Fibroblast of lung (primary cell): ENCODE results near the gene GTPBP1. TPM values are rescaled to one million over a fixed set of nuclear protein-coding genes. Genes with fewer than 3 reads are reported as not detected.

Source experiments
- DNase-seq, 2 donors: peaks; one replicate each; pipeline versions ENCODE4 v3.0.0 to v3.0.0-alpha.2; 2010; ENCODE audit warnings: low read depth in 2 of 2
- H2AFZ ChIP-seq: 2 replicates; pipeline ENCODE4 v1.5.1; 2012; ENCODE audit warnings: low read length, control low read depth, inconsistent platforms
- H3K27ac ChIP-seq: 2 replicates; pipeline ENCODE4 v1.5.1; 2011; ENCODE audit warnings: low read length, control low read depth; ENCODE audit not compliant: insufficient read depth
- H3K27me3 ChIP-seq: 2 replicates; pipeline ENCODE4 v1.5.1; 2011; ENCODE audit warnings: mild to moderate bottlenecking, low read length; ENCODE audit not compliant: control insufficient read depth, insufficient read depth
- H3K36me3 ChIP-seq: 2 replicates; pipeline ENCODE4 v1.5.1; 2011; ENCODE audit warnings: low read length; ENCODE audit not compliant: control insufficient read depth, insufficient read depth
- H3K4me1 ChIP-seq: 2 replicates; pipeline ENCODE4 v1.5.1; 2011; ENCODE audit warnings: low read length; ENCODE audit not compliant: control insufficient read depth, insufficient read depth; ENCODE audit errors: extremely low read depth
- H3K4me2 ChIP-seq: 2 replicates; pipeline ENCODE4 v1.5.1; 2011; ENCODE audit warnings: low read length, control low read depth; ENCODE audit not compliant: insufficient read depth; ENCODE audit errors: extremely low read depth
- H3K4me3 ChIP-seq, 4 experiments: fragments of 200-600 bp in 1 of 4; sonication (generic) in 1 of 4; replicated peaks in 1 of 4; 2 replicates each; pipeline ENCODE4 v1.5.1; 2011 to 2016; ENCODE audit warnings: low read length in 4 of 4, low read depth in 3 of 4, mild to moderate bottlenecking in 3 of 4, control low read depth in 2 of 4, inconsistent platforms in 1 of 4, mixed read lengths in 1 of 4; ENCODE audit not compliant: insufficient read depth in 1 of 4; ENCODE audit errors: control extremely low read depth in 1 of 4
- H3K79me2 ChIP-seq: 2 replicates; pipeline ENCODE4 v1.5.1; 2012; ENCODE audit warnings: mild to moderate bottlenecking, low read length, inconsistent platforms; ENCODE audit not compliant: control insufficient read depth, insufficient read depth
- H3K9ac ChIP-seq: 2 replicates; pipeline ENCODE4 v1.5.1; 2011; ENCODE audit warnings: mild to moderate bottlenecking, low read length, control low read depth; ENCODE audit not compliant: insufficient read depth
- H3K9me3 ChIP-seq: 2 replicates; pipeline ENCODE4 v1.5.1; 2012; ENCODE audit warnings: low read depth, low read length; ENCODE audit not compliant: control insufficient read depth, insufficient read depth
- H4K20me1 ChIP-seq: 2 replicates; pipeline ENCODE4 v1.5.1; 2011; ENCODE audit warnings: low read length; ENCODE audit not compliant: control insufficient read depth, insufficient read depth; ENCODE audit errors: extremely low read depth
- EZH2 ChIP-seq: IDR thresholded peaks from 2 replicates; pipeline ENCODE4 v1.5.1; 2012; ENCODE audit warnings: low read length, control low read depth, mild to moderate bottlenecking; ENCODE audit errors: missing control alignments
- polyA plus RNA-seq, 2 donors: library from polyadenylated mRNA; depleted of rRNA in 1 of 2; stranded (reverse) in 1 of 2; unstranded in 1 of 2; fragments of >200 nt; gene quantifications; 2 replicates each; pipeline ENCODE4 v1.2.1, GENCODE V29; 2011 to 2012; ENCODE audit warnings: missing spikeins in 1 of 2
- total RNA-seq: library from RNA; depleted of rRNA; stranded (reverse); fragments of >200 nt; gene quantifications from 2 replicates; pipeline ENCODE4 v1.2.1, GENCODE V29; 2014
- TF ChIP-seq, protein P1 (sequence below), 2 donors: IDR thresholded peaks in 1 of 2; conservative IDR thresholded peaks in 1 of 2; 1 replicate in 1 of 2; 2 replicates in 1 of 2; pipeline ENCODE4 v1.5.1; 2011 to 2012; ENCODE audit warnings: low read length in 2 of 2, control low read depth in 1 of 2, inconsistent platforms in 1 of 2, low read depth in 1 of 2, mild to moderate bottlenecking in 1 of 2

GTPBP1 gene
- total and polyA plus RNA-seq, 2 donors (not counting 1 experiment from before 2014, with no cell fraction given), result 20.6 to 23.1 TPM

DNA sequence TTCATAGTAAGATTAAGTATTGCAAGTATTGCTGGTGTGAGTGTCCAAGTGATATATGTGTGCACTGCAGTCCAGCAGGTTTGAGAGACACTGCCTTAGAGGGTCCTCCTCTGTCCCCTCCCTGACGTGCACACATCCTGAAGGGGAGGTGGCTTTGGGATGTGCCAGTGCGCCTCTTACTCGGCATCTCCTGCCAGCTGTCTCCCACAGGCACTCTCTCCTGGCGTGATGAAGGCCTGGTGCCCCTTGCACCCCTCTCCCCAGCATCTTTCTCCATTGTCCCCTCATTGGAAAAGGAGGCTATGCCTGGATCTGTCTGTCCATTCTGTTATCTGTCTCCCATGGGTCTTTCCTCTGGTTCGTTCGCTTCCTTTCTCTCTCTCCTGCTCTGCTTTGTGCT lies 24.2 kb downstream of the GTPBP1 start:
- Histone ChIP-seq H3K4me3 (no peak overlapping the region), H3K36me3 (peaks cover 47% of the 10 kb centered on the region), H3K27me3 (no peaks in the 10 kb centered on the region), H3K9ac (no peak overlapping the region), H2AFZ (no peak overlapping the region), H4K20me1 (no peaks in the 10 kb centered on the region), H3K27ac (no peak overlapping the region), H3K4me1 (peaks cover 7% of the 10 kb centered on the region), H3K79me2 (no peaks in the 10 kb centered on the region), H3K4me2 (no peak overlapping the region), H3K9me3 (no peaks in the 10 kb centered on the region)
- DNase-seq, result no peak
- TF ChIP-seq, protein P1, sequence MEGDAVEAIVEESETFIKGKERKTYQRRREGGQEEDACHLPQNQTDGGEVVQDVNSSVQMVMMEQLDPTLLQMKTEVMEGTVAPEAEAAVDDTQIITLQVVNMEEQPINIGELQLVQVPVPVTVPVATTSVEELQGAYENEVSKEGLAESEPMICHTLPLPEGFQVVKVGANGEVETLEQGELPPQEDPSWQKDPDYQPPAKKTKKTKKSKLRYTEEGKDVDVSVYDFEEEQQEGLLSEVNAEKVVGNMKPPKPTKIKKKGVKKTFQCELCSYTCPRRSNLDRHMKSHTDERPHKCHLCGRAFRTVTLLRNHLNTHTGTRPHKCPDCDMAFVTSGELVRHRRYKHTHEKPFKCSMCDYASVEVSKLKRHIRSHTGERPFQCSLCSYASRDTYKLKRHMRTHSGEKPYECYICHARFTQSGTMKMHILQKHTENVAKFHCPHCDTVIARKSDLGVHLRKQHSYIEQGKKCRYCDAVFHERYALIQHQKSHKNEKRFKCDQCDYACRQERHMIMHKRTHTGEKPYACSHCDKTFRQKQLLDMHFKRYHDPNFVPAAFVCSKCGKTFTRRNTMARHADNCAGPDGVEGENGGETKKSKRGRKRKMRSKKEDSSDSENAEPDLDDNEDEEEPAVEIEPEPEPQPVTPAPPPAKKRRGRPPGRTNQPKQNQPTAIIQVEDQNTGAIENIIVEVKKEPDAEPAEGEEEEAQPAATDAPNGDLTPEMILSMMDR (conservative IDR thresholded peaks at IDR 0.05 in 1 of 2, IDR thresholded peaks at IDR 0.05 in 1 of 2; ENCODE audit: low read depth in 1 of 2, low read length in 2 of 2), result no peak
- no peak for TF ChIP-seq EZH2

DNA sequence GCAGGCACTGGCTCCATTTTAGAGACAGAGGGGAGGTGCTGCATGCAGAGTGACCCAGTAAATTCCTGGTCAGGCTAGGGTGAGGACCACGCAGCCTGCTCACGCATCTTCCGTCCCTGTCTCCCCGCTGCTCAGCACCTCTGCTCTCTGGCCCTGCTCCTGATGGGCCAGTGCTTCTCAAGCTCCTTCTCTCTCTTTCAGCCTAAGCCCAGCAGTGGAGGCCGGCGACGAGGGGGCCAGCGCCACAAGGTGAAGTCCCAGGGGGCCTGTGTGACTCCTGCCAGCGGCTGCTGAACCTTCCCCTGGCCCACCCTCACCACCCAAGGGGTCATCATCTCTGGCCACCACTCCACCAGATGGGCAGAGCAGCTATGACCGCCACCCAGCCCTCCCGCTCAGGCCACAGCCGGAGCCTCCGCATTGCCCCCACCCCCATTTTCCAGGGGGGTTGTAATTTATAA lies 24.7 kb downstream of the GTPBP1 start:
- H2AFZ ChIP-seq, result no peak overlapping the region
- H3K36me3 ChIP-seq, result peaks cover 48% of the 10 kb centered on the region
- no peak overlapping the region for H3K9ac ChIP-seq
- no peaks in the 10 kb centered on the region for H3K9me3 ChIP-seq
- DNase-seq, result no peak
- TF ChIP-seq, protein P1 (conservative IDR thresholded peaks at IDR 0.05 in 1 of 2, IDR thresholded peaks at IDR 0.05 in 1 of 2; ENCODE audit: low read depth in 1 of 2, low read length in 2 of 2), result no peak
- TF ChIP-seq EZH2, result no peak
- H3K4me2 ChIP-seq, result no peak overlapping the region
- no peak overlapping the region for H3K4me3 ChIP-seq
- no peak overlapping the region for H3K27ac ChIP-seq
- no peaks in the 10 kb centered on the region for H4K20me1 ChIP-seq
- H3K79me2 ChIP-seq, result no peaks in the 10 kb centered on the region
- no peaks in the 10 kb centered on the region for H3K27me3 ChIP-seq
- H3K4me1 ChIP-seq, result peaks cover 7% of the 10 kb centered on the region

DNA sequence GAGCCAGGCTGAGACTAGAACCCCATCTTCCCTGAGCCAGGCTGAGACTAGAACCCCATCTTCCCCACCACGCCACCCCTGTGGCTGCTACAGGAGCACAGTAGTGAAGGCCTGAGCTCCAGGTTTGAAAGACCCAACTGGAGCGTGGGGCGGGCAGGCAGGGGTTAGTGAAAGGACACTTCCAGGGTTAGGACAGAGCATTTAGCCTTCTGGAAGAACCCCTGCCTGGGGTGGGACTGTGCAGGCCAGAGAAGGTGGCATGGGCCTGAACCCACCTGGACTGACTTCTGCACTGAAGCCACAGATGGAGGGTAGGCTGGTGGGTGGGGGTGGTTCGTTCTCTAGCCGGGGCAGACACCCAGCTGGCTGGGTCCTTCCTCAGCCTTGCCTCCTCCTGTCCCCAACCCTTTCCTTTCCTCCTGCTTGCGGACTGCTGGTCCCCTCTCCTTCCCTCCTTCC lies 26.0 kb downstream of the GTPBP1 start:
- no peaks in the 10 kb centered on the region for H4K20me1 ChIP-seq
- H2AFZ ChIP-seq, result no peak overlapping the region
- H3K4me2 ChIP-seq, result no peak overlapping the region
- H3K79me2 ChIP-seq, result no peaks in the 10 kb centered on the region
- H3K9me3 ChIP-seq, result no peaks in the 10 kb centered on the region
- H3K27ac ChIP-seq, result no peak overlapping the region
- peaks cover 45% of the 10 kb centered on the region for H3K36me3 ChIP-seq
- TF ChIP-seq EZH2, result no peak
- TF ChIP-seq, protein P1 (conservative IDR thresholded peaks at IDR 0.05 in 1 of 2, IDR thresholded peaks at IDR 0.05 in 1 of 2; ENCODE audit: low read depth in 1 of 2, low read length in 2 of 2), result no peak
- no peak overlapping the region for H3K9ac ChIP-seq
- no peak for DNase-seq
- H3K27me3 ChIP-seq, result no peaks in the 10 kb centered on the region
- H3K4me1 ChIP-seq, result peaks cover 7% of the 10 kb centered on the region
- H3K4me3 ChIP-seq, result no peak overlapping the region
